Stimulated activated CD4-positive, alpha-beta T cell treated with anti-CD3 and anti-CD28 coated beads, Interleukin-1b, Interleukin-23, amount 100 ng/mL, for 24 hours (primary cell): ENCODE data around the gene TRMT61A.

Experiments used
- DNase-seq, 4 experiments: peaks; one replicate each; pipeline ENCODE4 v3.0.0-alpha.2; 2020; ENCODE audit warnings: low read depth in 4 of 4, low spot score in 1 of 4

The TRMT61A gene

GRCh38 chr14:103561381-103562178 lies 32.6 kb downstream of the TRMT61A start:
- peak in 1 of 4 experiments; percentile 25 for DNase-seq

DNA sequence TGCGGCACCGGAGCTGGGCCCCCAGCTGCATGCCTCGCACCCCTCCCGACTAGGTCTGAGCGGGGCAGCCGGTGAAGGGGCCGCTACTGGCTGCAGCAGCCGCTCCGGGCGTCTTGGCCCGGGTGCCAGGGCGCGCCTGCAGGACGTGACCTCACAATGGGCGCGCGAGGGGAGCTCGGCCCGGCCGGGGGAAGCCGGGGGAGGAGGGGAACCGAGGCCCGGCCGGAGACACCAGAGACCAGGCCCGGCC lies 33.1 kb downstream of the TRMT61A start:
- no peak for DNase-seq

- peak; percentile 61 to 83 (median 73) for DNase-seq
These were observed 33.6 kb downstream of the TRMT61A start, which contains the start of the genes BAG5 and COA8 for GRCh38 chr14:103562429-103563225. Gene BAG5, minus strand, starts transcription at chr14:103562657. Its CDS starts 1,493 bp downstream, at chr14:103561164. Gene COA8, plus strand, starts transcription at chr14:103562960. Its CDS starts 42 bp downstream, at chr14:103563002.

DNA sequence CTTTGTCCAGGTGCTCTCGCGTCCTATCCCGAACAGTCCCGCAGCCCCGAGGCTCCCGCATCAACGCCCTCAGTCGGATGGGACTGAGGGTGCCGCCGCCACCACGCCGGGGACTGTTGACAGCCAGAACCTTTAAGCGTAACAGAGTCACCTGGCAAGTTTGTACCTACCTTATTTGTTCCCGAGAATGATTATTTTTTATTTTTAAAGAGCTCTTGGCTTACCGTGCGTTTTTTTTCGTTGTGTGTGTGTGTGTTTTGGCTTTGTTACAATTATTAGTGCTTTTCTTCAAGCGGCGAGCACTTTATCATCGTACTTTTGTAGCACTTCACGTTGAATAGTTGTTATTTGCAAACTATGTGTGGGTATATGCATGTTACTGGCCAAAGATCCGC lies 34.2 kb downstream of the TRMT61A start:
- no peak for DNase-seq

GRCh38 chr14:103563844-103564505 lies 35.0 kb downstream of the TRMT61A start:
- no peak for DNase-seq

- DNase-seq = no peak
These were observed 40.0 kb downstream of the TRMT61A start for GRCh38 chr14:103568952-103569351.

- no peak for DNase-seq
These were observed 40.4 kb downstream of the TRMT61A start for GRCh38 chr14:103569408-103569807.

DNA sequence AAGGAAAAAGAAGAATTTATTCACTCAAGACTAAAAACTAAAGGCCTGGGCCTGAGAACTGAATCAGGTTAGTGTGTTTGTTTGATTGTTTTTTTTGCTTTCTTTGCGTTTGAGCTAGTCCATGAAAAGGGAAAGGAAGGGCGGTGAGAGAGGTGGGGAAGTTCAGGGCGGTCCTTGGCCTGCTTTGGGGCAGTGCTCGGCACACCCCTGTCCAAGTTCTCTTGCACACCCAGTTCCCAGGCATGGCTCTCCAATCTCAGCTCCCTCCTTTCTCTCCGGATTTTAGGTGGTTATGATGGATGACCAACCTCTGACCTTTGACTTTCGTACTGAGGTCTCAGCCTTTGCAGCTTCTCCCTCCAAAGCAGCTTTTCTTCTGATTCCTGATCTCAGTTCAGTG lies 45.1 kb downstream of the TRMT61A start:
- no peak for DNase-seq

GRCh38 chr14:103574707-103575285 lies 45.8 kb downstream of the TRMT61A start:
- DNase-seq = no peak

- no peak for DNase-seq
These were observed 47.5 kb downstream of the TRMT61A start for GRCh38 chr14:103576371-103577024.

- no peak for DNase-seq
These were observed 49.5 kb downstream of the TRMT61A start for GRCh38 chr14:103578401-103579075.

GRCh38 chr14:103581206-103581605 lies 52.2 kb downstream of the TRMT61A start:
- DNase-seq = no peak

DNA sequence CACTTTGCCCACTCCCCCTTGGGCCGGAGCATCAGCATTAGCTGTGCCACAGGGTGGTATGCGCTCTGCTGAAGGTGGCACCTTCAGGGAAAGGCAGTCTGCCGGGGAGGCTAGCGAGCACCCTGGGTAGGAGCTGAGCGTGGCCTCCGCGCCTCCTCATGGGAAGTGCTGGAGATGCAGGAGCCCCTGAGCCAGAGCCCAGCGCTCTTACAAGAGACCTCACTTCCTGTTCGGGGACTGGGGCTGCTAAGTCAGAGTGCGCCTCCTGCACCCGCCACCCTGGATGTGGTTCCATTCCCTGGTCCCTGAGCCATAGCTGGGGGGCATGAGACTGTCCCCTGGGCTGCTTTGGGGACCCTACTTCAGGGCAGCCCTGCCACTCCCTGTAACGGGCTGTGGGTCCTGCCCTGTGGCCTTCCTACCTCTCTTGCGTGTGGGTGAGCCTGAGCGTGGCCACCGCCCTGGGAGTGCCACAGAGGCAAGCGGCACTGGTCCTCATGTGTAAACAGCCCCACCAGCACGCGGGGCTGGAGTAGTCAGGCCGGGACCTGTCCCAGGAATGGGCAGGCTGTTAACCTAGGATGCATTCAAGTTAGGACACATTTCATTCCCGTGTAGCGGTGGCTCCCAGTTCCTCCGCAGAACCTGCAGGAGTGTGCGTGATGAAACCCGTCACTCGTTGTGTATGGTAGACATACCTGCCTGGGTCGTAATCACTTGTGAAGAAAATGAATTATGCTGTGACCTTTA lies 53.1 kb downstream of the TRMT61A start:
- no peak for DNase-seq

GRCh38 chr14:103584326-103584915 lies 55.4 kb downstream of the TRMT61A start:
- no peak for DNase-seq
